ENCODE measurements around the gene ZNF385B. TPM values are rescaled to one million over a fixed set of nuclear protein-coding genes. Genes with fewer than 3 reads are reported as not detected.
"Not testable (repeated sequence)": the region's sequence is repeated elsewhere in the genome, so short reads cannot be mapped to it uniquely, and the experiment has no call there.

Gene ZNF385B
- total RNA-seq, 1 donor from 2014 or later: 1.0 TPM

DNA sequence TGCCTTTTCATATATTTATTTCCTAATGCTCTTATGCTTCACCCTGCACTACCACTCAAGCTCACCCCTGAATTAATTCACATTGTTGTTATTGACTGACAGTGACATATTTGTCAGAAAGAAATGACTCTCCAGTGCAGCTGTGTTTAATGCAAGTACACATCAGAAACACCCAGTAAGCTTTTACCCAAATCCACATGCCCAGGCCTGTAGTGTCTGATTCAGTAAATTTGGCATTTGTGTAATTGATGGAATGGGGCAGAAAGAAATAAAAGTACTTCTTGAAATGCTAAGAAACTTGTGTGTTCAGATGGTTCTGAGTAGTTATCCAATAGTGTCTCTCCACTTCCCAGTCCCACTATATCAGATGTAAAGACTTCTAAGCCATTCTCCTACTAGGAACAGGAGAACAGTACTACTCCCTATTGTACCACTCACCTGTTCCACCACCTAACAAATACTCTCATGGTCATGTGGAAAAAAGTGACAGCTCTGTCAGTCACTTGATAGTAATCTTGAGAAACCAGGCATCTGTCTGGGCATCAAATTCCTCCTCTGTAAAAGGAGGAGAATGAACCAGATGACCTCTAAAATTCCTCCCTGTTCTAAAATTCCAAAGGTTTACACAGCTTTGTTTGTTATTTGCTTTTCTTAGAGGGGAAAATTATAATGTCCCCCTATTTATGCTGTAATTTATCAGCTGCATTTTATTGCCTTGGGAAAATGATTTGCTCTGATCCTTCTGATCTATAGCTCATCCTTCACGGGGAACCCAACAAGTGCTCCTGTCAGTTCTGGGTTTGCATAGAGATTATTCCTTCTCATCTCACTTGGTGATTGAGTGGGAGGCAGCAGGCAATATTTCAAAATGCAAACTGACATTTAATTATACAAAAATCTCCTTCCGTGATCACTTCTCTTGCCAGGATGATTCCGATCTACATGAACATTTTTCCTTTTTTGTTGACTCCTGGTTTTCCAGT is 70.9 kb downstream of the ZNF385B start:
- Histone ChIP-seq H3K9ac (ENCODE audit: low read depth in 1 of 3, low read length in 3 of 3) (no peak overlapping the region), H3K36me3 (ENCODE audit: control insufficient read depth in 3 of 3, insufficient read depth in 3 of 3, low read length in 3 of 3) (no peaks in the 10 kb centered on the region), H3K27ac (ENCODE audit: low read depth, low read length) (no peak overlapping the region), H3K4me3 (ENCODE audit: low read length in 3 of 3) (no peak overlapping the region), H3K9me3 (ENCODE audit: control insufficient read depth in 3 of 3, low read length in 3 of 3) (no peaks in the 10 kb centered on the region), H3K27me3 (ENCODE audit: control insufficient read depth in 3 of 3, insufficient read depth in 3 of 3, low read length in 3 of 3) (no peaks in the 10 kb centered on the region), H3K4me1 (ENCODE audit: control insufficient read depth in 3 of 3, insufficient read depth in 3 of 3, low read length in 3 of 3) (no peaks in the 10 kb centered on the region)

DNA sequence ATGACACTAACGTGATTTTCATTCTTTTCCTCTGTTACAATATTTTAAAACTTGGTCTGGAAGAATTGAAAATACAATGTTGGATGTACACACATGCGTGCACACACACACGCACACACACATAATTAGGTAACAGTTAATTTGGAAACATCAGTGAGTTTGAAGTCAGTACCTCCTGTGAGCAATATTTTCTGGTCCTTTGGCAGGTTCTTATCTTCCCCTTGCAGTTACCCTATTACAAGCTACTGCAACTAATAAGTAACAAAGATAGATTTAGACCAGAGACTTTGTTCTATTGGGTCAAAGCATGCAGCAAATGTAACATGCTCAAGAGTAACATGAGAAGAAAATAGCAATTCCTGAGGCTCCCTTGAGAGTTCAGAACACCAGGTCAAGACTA is 73.3 kb downstream of the ZNF385B start:
- H3K36me3 ChIP-seq (ENCODE audit: control insufficient read depth in 3 of 3, insufficient read depth in 3 of 3, low read length in 3 of 3): no peaks in the 10 kb centered on the region
- H3K4me1 ChIP-seq (ENCODE audit: control insufficient read depth in 3 of 3, insufficient read depth in 3 of 3, low read length in 3 of 3): no peaks in the 10 kb centered on the region
- H3K9me3 ChIP-seq (ENCODE audit: control insufficient read depth in 3 of 3, low read length in 3 of 3): no peaks in the 10 kb centered on the region
- no peaks in the 10 kb centered on the region for H3K27me3 ChIP-seq (ENCODE audit: control insufficient read depth in 3 of 3, insufficient read depth in 3 of 3, low read length in 3 of 3)
- H3K4me3 ChIP-seq (ENCODE audit: low read length in 3 of 3): no peak overlapping the region
- no peak overlapping the region for H3K9ac ChIP-seq (ENCODE audit: low read depth in 1 of 3, low read length in 3 of 3)
- H3K27ac ChIP-seq (ENCODE audit: low read depth, low read length): no peak overlapping the region

DNA sequence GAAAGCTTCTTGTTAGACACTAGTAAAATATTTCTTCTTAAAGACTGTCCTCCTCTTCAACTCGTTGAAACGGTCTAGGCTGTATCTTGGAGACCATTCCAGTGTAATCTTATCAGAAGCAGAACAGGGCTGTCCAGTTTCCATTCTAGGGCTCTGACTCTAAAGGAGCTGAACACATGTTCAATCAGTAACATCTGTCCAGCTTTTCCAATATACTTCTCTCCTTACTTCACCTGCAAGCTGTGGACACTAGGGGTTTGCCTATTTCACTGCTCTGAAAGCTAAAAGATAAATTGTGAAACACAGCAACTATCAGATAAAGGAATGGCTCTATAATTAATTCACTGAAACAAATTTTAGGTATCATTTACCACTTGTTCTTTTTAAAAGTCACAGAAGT is 73.8 kb downstream of the ZNF385B start:
- H3K4me3 ChIP-seq (ENCODE audit: low read length in 3 of 3): no peak overlapping the region
- no peaks in the 10 kb centered on the region for H3K27me3 ChIP-seq (ENCODE audit: control insufficient read depth in 3 of 3, insufficient read depth in 3 of 3, low read length in 3 of 3)
- no peak overlapping the region for H3K27ac ChIP-seq (ENCODE audit: low read depth, low read length)
- no peaks in the 10 kb centered on the region for H3K36me3 ChIP-seq (ENCODE audit: control insufficient read depth in 3 of 3, insufficient read depth in 3 of 3, low read length in 3 of 3)
- H3K4me1 ChIP-seq (ENCODE audit: control insufficient read depth in 3 of 3, insufficient read depth in 3 of 3, low read length in 3 of 3): no peaks in the 10 kb centered on the region
- no peaks in the 10 kb centered on the region for H3K9me3 ChIP-seq (ENCODE audit: control insufficient read depth in 3 of 3, low read length in 3 of 3)
- no peak overlapping the region for H3K9ac ChIP-seq (ENCODE audit: low read depth in 1 of 3, low read length in 3 of 3)

DNA sequence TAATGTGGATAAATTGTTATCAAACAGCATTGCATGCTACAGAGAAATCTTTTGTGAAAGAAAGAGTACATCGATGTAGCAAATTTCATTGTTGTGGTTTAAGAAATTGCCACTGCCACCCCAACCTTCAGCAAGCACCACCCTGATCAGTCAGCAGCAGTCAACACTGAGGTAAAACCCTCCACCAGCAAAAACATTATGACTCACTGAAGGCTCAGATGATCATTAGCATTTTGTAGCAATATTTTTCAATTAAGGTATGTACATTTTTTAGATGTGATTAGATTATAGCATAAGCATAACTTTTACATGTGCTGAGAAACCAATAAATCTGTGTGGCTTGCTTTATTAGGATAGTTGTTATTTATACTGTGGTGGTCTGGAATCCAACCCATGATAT is 75.5 kb downstream of the ZNF385B start:
- no peaks in the 10 kb centered on the region for H3K9me3 ChIP-seq (ENCODE audit: control insufficient read depth in 3 of 3, low read length in 3 of 3)
- H3K9ac ChIP-seq (ENCODE audit: low read depth in 1 of 3, low read length in 3 of 3): no peak overlapping the region
- no peaks in the 10 kb centered on the region for H3K36me3 ChIP-seq (ENCODE audit: control insufficient read depth in 3 of 3, insufficient read depth in 3 of 3, low read length in 3 of 3)
- H3K4me1 ChIP-seq (ENCODE audit: control insufficient read depth in 3 of 3, insufficient read depth in 3 of 3, low read length in 3 of 3): no peaks in the 10 kb centered on the region
- H3K4me3 ChIP-seq (ENCODE audit: low read length in 3 of 3): no peak overlapping the region
- no peak overlapping the region for H3K27ac ChIP-seq (ENCODE audit: low read depth, low read length)
- H3K27me3 ChIP-seq (ENCODE audit: control insufficient read depth in 3 of 3, insufficient read depth in 3 of 3, low read length in 3 of 3): no peaks in the 10 kb centered on the region

DNA sequence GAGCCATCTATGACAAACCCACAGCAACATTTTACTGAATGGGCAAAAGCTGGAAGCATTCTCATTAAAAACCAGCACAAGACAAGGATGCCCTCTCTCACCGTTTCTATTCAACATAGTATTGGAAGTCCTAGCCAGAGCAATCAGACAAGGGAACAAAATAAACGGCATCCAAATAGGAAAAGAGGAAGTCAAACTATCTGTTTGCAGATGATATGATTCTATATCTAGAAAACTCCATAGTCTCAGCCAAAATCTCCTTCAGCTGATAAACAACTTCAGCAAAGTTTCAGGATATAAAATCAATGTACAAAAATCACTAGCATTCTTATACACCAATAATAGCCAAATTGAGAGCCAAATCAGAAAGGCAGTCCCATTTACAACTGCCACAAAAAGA is 79.1 kb downstream of the ZNF385B start:
- not testable (repeated sequence) for H3K36me3 ChIP-seq (ENCODE audit: control insufficient read depth in 3 of 3, insufficient read depth in 3 of 3, low read length in 3 of 3); H3K9ac ChIP-seq (ENCODE audit: low read depth in 1 of 3, low read length in 3 of 3); H3K4me3 ChIP-seq (ENCODE audit: low read length in 3 of 3); H3K4me1 ChIP-seq (ENCODE audit: control insufficient read depth in 3 of 3, insufficient read depth in 3 of 3, low read length in 3 of 3); H3K27ac ChIP-seq (ENCODE audit: low read depth, low read length); H3K27me3 ChIP-seq (ENCODE audit: control insufficient read depth in 3 of 3, insufficient read depth in 3 of 3, low read length in 3 of 3); H3K9me3 ChIP-seq (ENCODE audit: control insufficient read depth in 3 of 3, low read length in 3 of 3)

DNA sequence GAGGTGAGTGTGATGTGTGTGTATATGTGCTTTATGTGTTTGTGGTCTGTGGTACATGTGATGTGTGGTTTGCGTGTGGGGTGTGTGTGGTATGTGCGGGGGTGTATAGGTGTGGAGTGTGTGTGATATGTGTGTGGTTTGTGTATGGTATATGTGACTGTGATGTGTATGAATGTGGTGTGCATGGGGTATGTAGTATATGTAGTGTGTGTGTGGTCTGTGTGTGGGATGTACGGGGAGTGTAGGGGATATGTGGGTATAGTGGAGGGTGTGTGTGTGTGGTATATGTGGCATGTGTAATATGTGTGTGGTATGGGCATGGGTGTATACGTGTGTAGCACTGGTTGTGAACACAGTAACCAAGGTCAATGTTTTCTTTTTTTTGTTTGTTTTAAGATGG is 87.4 kb downstream of the ZNF385B start:
- peaks cover 5 to 11% (median 8%) of the 10 kb centered on the region in 3 donors for H3K4me1 ChIP-seq (ENCODE audit: control insufficient read depth in 3 of 3, insufficient read depth in 3 of 3, low read length in 3 of 3)
- no peak overlapping the region for H3K4me3 ChIP-seq (ENCODE audit: low read length in 3 of 3)
- H3K9ac ChIP-seq (ENCODE audit: low read depth in 1 of 3, low read length in 3 of 3): no peak overlapping the region
- no peaks in the 10 kb centered on the region for H3K36me3 ChIP-seq (ENCODE audit: control insufficient read depth in 3 of 3, insufficient read depth in 3 of 3, low read length in 3 of 3)
- H3K9me3 ChIP-seq (ENCODE audit: control insufficient read depth in 3 of 3, low read length in 3 of 3): no peaks in the 10 kb centered on the region
- H3K27ac ChIP-seq (ENCODE audit: low read depth, low read length): no peak overlapping the region
- H3K27me3 ChIP-seq (ENCODE audit: control insufficient read depth in 3 of 3, insufficient read depth in 3 of 3, low read length in 3 of 3): no peaks in the 10 kb centered on the region

DNA sequence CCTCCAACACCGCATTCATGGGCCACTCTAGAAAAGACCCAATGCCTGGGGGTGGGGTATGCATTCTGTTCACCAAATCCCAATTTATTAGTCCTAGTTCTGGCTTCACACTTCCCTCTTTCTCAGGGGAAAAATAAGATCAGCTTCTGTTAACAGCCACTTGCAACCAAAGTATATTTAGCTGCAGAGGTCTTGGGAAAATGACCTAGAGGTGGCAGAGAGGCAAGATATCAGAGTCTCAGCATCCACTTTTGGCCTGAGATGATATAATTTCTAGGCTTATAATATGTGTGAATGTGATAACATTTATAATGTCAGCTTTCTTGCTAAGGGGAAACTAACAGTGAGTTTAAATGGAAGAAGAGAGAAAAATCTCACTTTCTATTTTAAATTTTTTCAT is 89.1 kb downstream of the ZNF385B start:
- H3K9ac ChIP-seq (ENCODE audit: low read depth in 1 of 3, low read length in 3 of 3): no peak overlapping the region
- H3K4me1 ChIP-seq (ENCODE audit: control insufficient read depth in 3 of 3, insufficient read depth in 3 of 3, low read length in 3 of 3): peaks cover 5 to 12% (median 12%) of the 10 kb centered on the region in 3 donors
- H3K27me3 ChIP-seq (ENCODE audit: control insufficient read depth in 3 of 3, insufficient read depth in 3 of 3, low read length in 3 of 3): no peaks in the 10 kb centered on the region
- no peak overlapping the region for H3K4me3 ChIP-seq (ENCODE audit: low read length in 3 of 3)
- H3K27ac ChIP-seq (ENCODE audit: low read depth, low read length): no peak overlapping the region
- H3K9me3 ChIP-seq (ENCODE audit: control insufficient read depth in 3 of 3, low read length in 3 of 3): no peaks in the 10 kb centered on the region
- H3K36me3 ChIP-seq (ENCODE audit: control insufficient read depth in 3 of 3, insufficient read depth in 3 of 3, low read length in 3 of 3): no peaks in the 10 kb centered on the region

DNA sequence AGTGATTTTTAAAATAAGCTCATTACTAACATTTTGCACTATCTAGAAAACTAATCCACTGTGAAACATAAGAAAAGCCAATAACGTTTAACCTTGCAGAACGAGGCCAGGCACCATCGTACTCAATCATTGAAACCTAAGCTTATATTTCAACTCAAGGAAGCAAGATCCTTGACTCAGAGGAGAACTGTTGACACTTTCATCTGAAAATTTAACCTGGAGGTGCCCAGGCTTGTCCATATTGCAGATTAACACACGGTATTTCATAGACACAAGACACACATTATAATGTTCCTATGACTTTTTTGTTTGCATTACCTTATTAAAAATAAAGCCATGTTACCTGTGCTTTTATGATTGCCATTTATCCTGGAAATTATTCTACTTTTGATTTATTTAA is 89.6 kb downstream of the ZNF385B start:
- Histone ChIP-seq H3K4me1 (ENCODE audit: control insufficient read depth in 3 of 3, insufficient read depth in 3 of 3, low read length in 3 of 3) (peaks cover 5 to 12% (median 12%) of the 10 kb centered on the region in 3 donors), H3K27ac (ENCODE audit: low read depth, low read length) (no peak overlapping the region), H3K36me3 (ENCODE audit: control insufficient read depth in 3 of 3, insufficient read depth in 3 of 3, low read length in 3 of 3) (no peaks in the 10 kb centered on the region), H3K9me3 (ENCODE audit: control insufficient read depth in 3 of 3, low read length in 3 of 3) (no peaks in the 10 kb centered on the region), H3K27me3 (ENCODE audit: control insufficient read depth in 3 of 3, insufficient read depth in 3 of 3, low read length in 3 of 3) (no peaks in the 10 kb centered on the region), H3K4me3 (ENCODE audit: low read length in 3 of 3) (no peak overlapping the region), H3K9ac (ENCODE audit: low read depth in 1 of 3, low read length in 3 of 3) (no peak overlapping the region)

DNA sequence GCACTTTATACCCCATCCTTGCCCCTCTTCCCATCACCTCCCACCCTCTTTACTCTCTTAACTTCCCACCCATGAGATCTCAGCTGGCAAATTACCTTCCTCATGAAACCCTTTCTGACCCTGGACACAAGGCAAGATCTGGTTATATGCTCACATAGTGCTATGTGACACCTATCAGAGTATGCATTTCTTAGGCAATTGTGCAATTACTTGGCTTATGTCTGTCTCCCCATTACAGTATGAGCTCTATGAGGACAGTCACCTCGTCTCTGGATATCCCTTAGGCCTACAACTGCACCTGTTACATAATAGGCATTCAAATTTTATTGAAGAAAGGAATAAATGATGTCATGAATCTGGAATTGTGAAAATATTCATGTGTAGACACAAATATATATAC is 91.4 kb downstream of the ZNF385B start:
- Histone ChIP-seq H3K4me1 (ENCODE audit: control insufficient read depth in 3 of 3, insufficient read depth in 3 of 3, low read length in 3 of 3) (peaks cover 5 to 12% (median 12%) of the 10 kb centered on the region in 3 donors), H3K9me3 (ENCODE audit: control insufficient read depth in 3 of 3, low read length in 3 of 3) (no peaks in the 10 kb centered on the region), H3K9ac (ENCODE audit: low read depth in 1 of 3, low read length in 3 of 3) (no peak overlapping the region), H3K27me3 (ENCODE audit: control insufficient read depth in 3 of 3, insufficient read depth in 3 of 3, low read length in 3 of 3) (no peaks in the 10 kb centered on the region), H3K4me3 (ENCODE audit: low read length in 3 of 3) (no peak overlapping the region), H3K27ac (ENCODE audit: low read depth, low read length) (no peak overlapping the region), H3K36me3 (ENCODE audit: control insufficient read depth in 3 of 3, insufficient read depth in 3 of 3, low read length in 3 of 3) (no peaks in the 10 kb centered on the region)

DNA sequence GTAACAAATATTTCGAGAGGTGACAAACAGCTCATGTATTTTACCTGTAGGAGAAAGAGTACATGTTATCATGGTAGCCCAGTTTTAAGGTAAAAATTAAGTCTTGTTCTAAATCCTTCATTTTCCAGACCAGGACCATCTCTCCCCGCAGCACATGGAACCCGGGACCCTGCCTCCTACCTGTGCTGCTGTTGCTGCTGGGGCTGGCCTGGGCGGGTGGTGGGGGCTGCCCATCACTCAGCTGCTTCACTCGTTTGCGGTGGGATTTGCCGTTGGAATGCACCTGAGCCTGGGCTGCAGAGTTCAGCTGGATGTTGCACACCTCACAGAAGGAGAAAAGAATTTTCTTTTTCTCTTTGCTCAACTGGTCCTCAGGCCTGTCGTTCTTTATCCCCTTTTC is 92.1 kb downstream of the ZNF385B start:
- no peaks in the 10 kb centered on the region for H3K9me3 ChIP-seq (ENCODE audit: control insufficient read depth in 3 of 3, low read length in 3 of 3)
- no peaks in the 10 kb centered on the region for H3K36me3 ChIP-seq (ENCODE audit: control insufficient read depth in 3 of 3, insufficient read depth in 3 of 3, low read length in 3 of 3)
- H3K4me1 ChIP-seq (ENCODE audit: control insufficient read depth in 3 of 3, insufficient read depth in 3 of 3, low read length in 3 of 3): peaks cover 5 to 12% (median 12%) of the 10 kb centered on the region in 3 donors
- no peaks in the 10 kb centered on the region for H3K27me3 ChIP-seq (ENCODE audit: control insufficient read depth in 3 of 3, insufficient read depth in 3 of 3, low read length in 3 of 3)
- no peak overlapping the region for H3K27ac ChIP-seq (ENCODE audit: low read depth, low read length)
- H3K9ac ChIP-seq (ENCODE audit: low read depth in 1 of 3, low read length in 3 of 3): no peak overlapping the region
- H3K4me3 ChIP-seq (ENCODE audit: low read length in 3 of 3): no peak overlapping the region
